ENCODE results near the gene CTXN3. TPM values are rescaled to one million over a fixed set of nuclear protein-coding genes. Genes with fewer than 3 reads are reported as not detected.

The CTXN3 gene
- polyA plus RNA-seq, 1 donor from 2014 or later: 0.83 TPM

GRCh38 chr5:127694518-127695171 lies 45.8 kb downstream of the CTXN3 start:
- Histone ChIP-seq H3K27me3 (ENCODE audit: insufficient read depth, low read depth, low read length) (no peaks in the 10 kb centered on the region), H3F3A (ENCODE audit: insufficient read depth, low read length, poor library complexity, severe bottlenecking) (no peaks in the 10 kb centered on the region), H3K9me2 (ENCODE audit: insufficient read depth, low read length) (no peaks in the 10 kb centered on the region), H3K4me3 (ENCODE audit: low read length) (no peak overlapping the region), H3K36me3 (ENCODE audit: insufficient read depth, low read length) (no peaks in the 10 kb centered on the region), H4K20me1 (ENCODE audit: insufficient read depth) (no peaks in the 10 kb centered on the region), H3K79me2 (replicated peaks; ENCODE audit: insufficient read depth, low read length) (no peaks in the 10 kb centered on the region), H3K4me2 (ENCODE audit: low read length) (no peak overlapping the region), H3K9ac (ENCODE audit: low read length) (no peak overlapping the region), H3K27ac (ENCODE audit: low read length) (no peak overlapping the region), H3K9me3 (ENCODE audit: low read length) (no peaks in the 10 kb centered on the region), H2AFZ (ENCODE audit: low read depth, low read length) (no peak overlapping the region)
- TF ChIP-seq EZH2 (IDR thresholded peaks at IDR 0.05; ENCODE audit: borderline replicate concordance, insufficient read depth, low read length, poor library complexity, severe bottlenecking) (no peak), EP300 (conservative IDR thresholded peaks at IDR 0.05; ENCODE audit: poor library complexity, severe bottlenecking) (no peak), REST (IDR thresholded peaks at IDR 0.05; ENCODE audit: borderline replicate concordance) (no peak), POLR2AphosphoS5 (IDR thresholded peaks at IDR 0.05) (no peak), RAD21 (conservative IDR thresholded peaks at IDR 0.05) (no peak), CTCF (IDR thresholded peaks at IDR 0.05; ENCODE audit: poor library complexity, severe bottlenecking) (no peak), MXI1 (conservative IDR thresholded peaks at IDR 0.05; ENCODE audit: poor library complexity, severe bottlenecking) (no peak), SMC3 (conservative IDR thresholded peaks at IDR 0.05; ENCODE audit: poor library complexity) (no peak), TAF1 (IDR thresholded peaks at IDR 0.05; ENCODE audit: low read depth) (no peak)

- no peak overlapping the region for H3K4me3 ChIP-seq (ENCODE audit: low read length)
- H3K27me3 ChIP-seq (ENCODE audit: insufficient read depth, low read depth, low read length): no peaks in the 10 kb centered on the region
- H3F3A ChIP-seq (ENCODE audit: insufficient read depth, low read length, poor library complexity, severe bottlenecking): no peaks in the 10 kb centered on the region
- no peaks in the 10 kb centered on the region for H3K79me2 ChIP-seq (replicated peaks; ENCODE audit: insufficient read depth, low read length)
- no peak overlapping the region for H2AFZ ChIP-seq (ENCODE audit: low read depth, low read length)
- TF ChIP-seq EP300 (conservative IDR thresholded peaks at IDR 0.05; ENCODE audit: poor library complexity, severe bottlenecking) (no peak), REST (IDR thresholded peaks at IDR 0.05; ENCODE audit: borderline replicate concordance) (no peak), MXI1 (conservative IDR thresholded peaks at IDR 0.05; ENCODE audit: poor library complexity, severe bottlenecking) (no peak), POLR2AphosphoS5 (IDR thresholded peaks at IDR 0.05) (no peak)
- H3K9me3 ChIP-seq (ENCODE audit: low read length): no peaks in the 10 kb centered on the region
- H4K20me1 ChIP-seq (ENCODE audit: insufficient read depth): no peaks in the 10 kb centered on the region
- H3K27ac ChIP-seq (ENCODE audit: low read length): no peak overlapping the region
- H3K9ac ChIP-seq (ENCODE audit: low read length): no peak overlapping the region
- H3K4me2 ChIP-seq (ENCODE audit: low read length): no peak overlapping the region
- H3K9me2 ChIP-seq (ENCODE audit: insufficient read depth, low read length): no peaks in the 10 kb centered on the region
- H3K36me3 ChIP-seq (ENCODE audit: insufficient read depth, low read length): no peaks in the 10 kb centered on the region
Measured at GRCh38 chr5:127695346-127695745, 46.5 kb downstream of the CTXN3 start.

Data from neural cell (in vitro differentiated cells).